Keratinocyte (primary cell): ENCODE data around the gene PLPPR1. TPM values are rescaled to one million over a fixed set of nuclear protein-coding genes. Genes with fewer than 3 reads are reported as not detected.

Source experiments
- DNase-seq: peaks from one replicate; pipeline ENCODE4 v3.0.0-alpha.2; 2011; ENCODE audit warnings: low read depth, missing footprints, low spot score
- FAIRE-seq: peaks from 2 replicates; lab custom pipeline; 2011; peaks lifted over from hg19 to GRCh38; lab: Jason Lieb, UNC
- H2AFZ ChIP-seq: 2 replicates; pipeline ENCODE4 v1.6.0; 2012; ENCODE audit warnings: low read length, control low read depth, inconsistent platforms; ENCODE audit not compliant: control insufficient read depth
- H3K27ac ChIP-seq: 2 replicates; pipeline ENCODE4 v1.5.1; 2011; ENCODE audit warnings: low read length; ENCODE audit not compliant: control insufficient read depth, insufficient read depth
- H3K27me3 ChIP-seq: 3 replicates; pipeline ENCODE4 v1.6.0; 2011; ENCODE audit warnings: low read length; ENCODE audit not compliant: control insufficient read depth, insufficient read depth; ENCODE audit errors: extremely low read depth
- H3K36me3 ChIP-seq, 2 experiments: 2 replicates in 1 of 2; 3 replicates in 1 of 2; pipeline ENCODE4 v1.5.1; 2011; ENCODE audit warnings: low read length in 2 of 2, mild to moderate bottlenecking in 1 of 2; ENCODE audit not compliant: control insufficient read depth in 2 of 2, insufficient read depth in 2 of 2; ENCODE audit errors: extremely low read depth in 1 of 2
- H3K4me1 ChIP-seq: 3 replicates; pipeline ENCODE4 v1.5.1; 2011; ENCODE audit warnings: low read length; ENCODE audit not compliant: control insufficient read depth, insufficient read depth; ENCODE audit errors: extremely low read depth
- H3K4me2 ChIP-seq: 3 replicates; pipeline ENCODE4 v1.6.0; 2011; ENCODE audit warnings: low read depth, low read length; ENCODE audit not compliant: control insufficient read depth, insufficient read depth; ENCODE audit errors: extremely low read depth
- H3K4me3 ChIP-seq, 3 experiments: fragments of 200-600 bp in 1 of 3; sonication (generic) in 1 of 3; 2 replicates in 2 of 3; 3 replicates in 1 of 3; pipeline ENCODE4 v1.5.1; 2011 to 2016; ENCODE audit warnings: low read length in 3 of 3, mild to moderate bottlenecking in 3 of 3, control low read depth in 2 of 3, inconsistent platforms in 1 of 3, low read depth in 1 of 3, mixed read lengths in 1 of 3, mixed run types in 1 of 3, moderate library complexity in 1 of 3; ENCODE audit not compliant: control insufficient read depth in 2 of 3, insufficient read depth in 2 of 3; ENCODE audit errors: extremely low read depth in 1 of 3
- H3K79me2 ChIP-seq: 2 replicates; pipeline ENCODE4 v1.6.0; 2012; ENCODE audit warnings: low read length; ENCODE audit not compliant: control insufficient read depth, insufficient read depth
- H3K9ac ChIP-seq: 3 replicates; pipeline ENCODE4 v1.6.0; 2011; ENCODE audit warnings: low read length; ENCODE audit not compliant: control insufficient read depth, insufficient read depth; ENCODE audit errors: extremely low read depth
- H3K9me1 ChIP-seq: 3 replicates; pipeline ENCODE4 v1.6.0; 2011; ENCODE audit warnings: low read length; ENCODE audit not compliant: control insufficient read depth, insufficient read depth; ENCODE audit errors: extremely low read depth
- H3K9me3 ChIP-seq: 2 replicates; pipeline ENCODE4 v1.5.1; 2012; ENCODE audit warnings: low read depth, low read length; ENCODE audit not compliant: control insufficient read depth
- H4K20me1 ChIP-seq: 3 replicates; pipeline ENCODE4 v1.6.0; 2011; ENCODE audit warnings: low read length; ENCODE audit not compliant: control insufficient read depth, insufficient read depth; ENCODE audit errors: extremely low read depth
- CTCF ChIP-seq, 3 experiments: IDR thresholded peaks in 1 of 3; conservative IDR thresholded peaks in 1 of 3; optimal IDR thresholded peaks in 1 of 3; 2 replicates in 2 of 3; 3 replicates in 1 of 3; pipeline versions ENCODE3 to v1.5.1; 2011; ENCODE audit warnings: low read length in 3 of 3, mild to moderate bottlenecking in 3 of 3, moderate library complexity in 2 of 3, control low read depth in 1 of 3, inconsistent platforms in 1 of 3; ENCODE audit not compliant: insufficient read depth in 2 of 3; ENCODE audit errors: extremely low read depth in 1 of 3
- EZH2 ChIP-seq: IDR thresholded peaks from one replicate; pipeline ENCODE4 v1.6.1; 2012; ENCODE audit warnings: inconsistent platforms, mild to moderate bottlenecking, low read length, moderate library complexity
- dilution Hi-C: fragments of 300-500 bp; cut with MboI; formaldehyde crosslinking; loops from one replicate; pipeline ENCODE4 v1.7.0; 2020; ENCODE audit warnings: low sequenced_read_pairs; ENCODE audit not compliant: extremely low pct_ligation_motif_present
- polyA plus RNA-seq, 5 experiments: library from polyadenylated mRNA; depleted of rRNA in 3 of 5; stranded (reverse) in 3 of 5; stranded (forward) in 1 of 5; unstranded in 1 of 5; fragments of >200 nt; gene quantifications; 1 replicate in 1 of 5; 2 replicates in 3 of 5; 3 replicates in 1 of 5; pipeline versions ENCODE4 v1.2.1 to v1.2.3, GENCODE V29; 2011 to 2012; ENCODE audit warnings: missing spikeins in 2 of 5, low read depth in 1 of 5, low replicate concordance in 1 of 5

PLPPR1 gene
- polyA plus RNA-seq, 1 donor (not counting 4 experiments of a cell fraction or from before 2014, with no cell fraction given): not detected

- Histone ChIP-seq H3K79me2 (no peaks in the 10 kb centered on the region), H3K9ac (no peak overlapping the region), H3K27ac (no peak overlapping the region), H3K4me3 (no peak overlapping the region), H3K9me1 (no peaks in the 10 kb centered on the region), H3K4me2 (no peak overlapping the region), H2AFZ (no peak overlapping the region), H4K20me1 (no peaks in the 10 kb centered on the region), H3K4me1 (peaks cover 3% of the 10 kb centered on the region), H3K9me3 (no peaks in the 10 kb centered on the region), H3K36me3 (no peaks in the 10 kb centered on the region), H3K27me3 (peaks cover 38% of the 10 kb centered on the region)
- FAIRE-seq (no peak), DNase-seq (no peak)
- dilution Hi-C loops: no loop called here
- TF ChIP-seq CTCF (optimal IDR thresholded peaks at IDR 0.05 in 1 of 3, IDR thresholded peaks at IDR 0.05 in 1 of 3, conservative IDR thresholded peaks at IDR 0.05 in 1 of 3; ENCODE audit: extremely low read depth in 1 of 3, insufficient read depth in 2 of 3, low read length in 3 of 3) (no peak), EZH2 (peak; percentile 0)
Measured at GRCh38 chr9:101030086-101030391, 1.5 kb downstream of the PLPPR1 start.

DNA sequence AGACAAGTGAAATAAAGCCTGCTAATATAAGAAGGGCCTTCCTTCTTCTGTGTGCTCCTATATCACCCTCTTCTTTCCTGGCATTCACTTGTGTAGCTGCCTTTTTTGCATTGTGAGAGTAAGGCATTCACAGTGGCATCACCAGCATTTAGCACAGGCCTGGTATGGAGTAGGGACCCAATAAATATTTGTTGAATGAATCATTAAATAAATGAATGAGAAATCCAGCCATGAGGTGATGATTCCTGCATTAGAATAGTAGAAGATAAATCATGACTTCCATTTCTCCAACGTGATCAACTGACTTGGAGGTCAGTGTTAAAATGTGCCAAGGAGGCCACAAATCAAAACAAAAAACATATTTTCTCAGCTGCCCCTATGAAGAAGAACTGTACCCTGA is 3.9 kb downstream of the PLPPR1 start:
- Histone ChIP-seq H3K27me3 (peaks cover 32% of the 10 kb centered on the region), H3K36me3 (no peaks in the 10 kb centered on the region), H3K4me3 (no peak overlapping the region), H3K4me2 (no peak overlapping the region), H3K9ac (no peak overlapping the region), H3K9me1 (no peaks in the 10 kb centered on the region), H3K79me2 (no peaks in the 10 kb centered on the region), H3K27ac (no peak overlapping the region), H3K9me3 (no peaks in the 10 kb centered on the region), H3K4me1 (peaks cover 3% of the 10 kb centered on the region), H4K20me1 (no peaks in the 10 kb centered on the region), H2AFZ (no peak overlapping the region)
- TF ChIP-seq EZH2: no peak
- no peak for TF ChIP-seq CTCF (optimal IDR thresholded peaks at IDR 0.05 in 1 of 3, IDR thresholded peaks at IDR 0.05 in 1 of 3, conservative IDR thresholded peaks at IDR 0.05 in 1 of 3; ENCODE audit: extremely low read depth in 1 of 3, insufficient read depth in 2 of 3, low read length in 3 of 3)
- dilution Hi-C loops: no loop called here
- FAIRE-seq: no peak
- no peak for DNase-seq
